NCI-H1048 (cell line): ENCODE data around the gene ITPKC.
"Not testable (repeated sequence)": the region's sequence is repeated elsewhere in the genome, so short reads cannot be mapped to it uniquely, and the experiment has no call there.

Experiments used
- DNase-seq: peaks from one replicate; lab custom pipeline; 2025; lab: John Stamatoyannopoulos, UW

ITPKC gene

DNA sequence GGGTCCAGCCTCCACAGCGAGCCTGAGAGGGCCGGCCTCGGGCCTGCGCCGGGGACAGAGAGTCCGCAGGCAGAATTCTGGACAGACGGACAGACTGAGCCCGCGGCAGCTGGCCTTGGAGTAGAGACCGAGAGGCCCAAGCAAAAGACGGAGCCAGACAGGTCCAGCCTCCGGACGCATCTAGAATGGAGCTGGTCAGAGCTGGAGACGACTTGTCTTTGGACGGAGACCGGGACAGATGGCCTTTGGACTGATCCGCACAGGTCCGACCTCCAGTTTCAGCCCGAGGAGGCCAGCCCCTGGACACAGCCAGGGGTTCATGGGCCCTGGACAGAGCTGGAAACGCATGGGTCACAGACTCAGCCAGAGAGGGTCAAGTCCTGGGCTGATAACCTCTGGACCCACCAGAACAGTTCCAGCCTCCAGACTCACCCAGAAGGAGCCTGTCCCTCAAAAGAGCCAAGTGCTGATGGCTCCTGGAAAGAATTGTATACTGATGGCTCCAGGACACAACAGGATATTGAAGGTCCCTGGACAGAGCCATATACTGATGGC is 490 bp downstream of the ITPKC start:
- DNase-seq, result no peak

DNA sequence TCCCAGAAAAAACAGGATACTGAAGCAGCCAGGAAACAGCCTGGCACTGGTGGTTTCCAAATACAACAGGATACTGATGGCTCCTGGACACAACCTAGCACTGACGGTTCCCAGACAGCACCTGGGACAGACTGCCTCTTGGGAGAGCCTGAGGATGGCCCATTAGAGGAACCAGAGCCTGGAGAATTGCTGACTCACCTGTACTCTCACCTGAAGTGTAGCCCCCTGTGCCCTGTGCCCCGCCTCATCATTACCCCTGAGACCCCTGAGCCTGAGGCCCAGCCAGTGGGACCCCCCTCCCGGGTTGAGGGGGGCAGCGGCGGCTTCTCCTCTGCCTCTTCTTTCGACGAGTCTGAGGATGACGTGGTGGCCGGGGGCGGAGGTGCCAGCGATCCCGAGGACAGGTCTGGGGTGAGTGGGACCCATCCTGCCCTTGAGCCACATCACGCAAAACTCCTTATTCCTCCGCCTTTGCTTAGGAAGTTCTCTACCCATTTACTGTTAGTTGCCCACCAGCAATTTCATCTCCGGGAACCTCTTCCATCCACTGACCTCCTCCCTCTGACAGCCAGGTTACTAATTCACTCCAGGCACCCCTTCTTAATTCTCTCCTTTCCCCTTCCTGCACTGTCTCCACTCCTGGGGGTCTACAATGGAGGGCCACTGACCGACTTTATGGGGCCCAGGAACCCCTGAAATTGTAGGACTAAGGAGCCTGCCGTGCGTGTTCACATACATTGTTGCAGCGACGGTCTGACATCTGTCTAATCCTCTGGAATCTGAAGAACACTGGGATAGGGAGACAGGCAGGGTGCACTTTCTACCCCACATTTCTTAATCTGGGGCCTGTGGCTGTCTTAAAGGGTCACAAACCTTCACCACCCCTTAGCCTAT is 1.2 kb downstream of the ITPKC start:
- DNase-seq, result no peak

DNA sequence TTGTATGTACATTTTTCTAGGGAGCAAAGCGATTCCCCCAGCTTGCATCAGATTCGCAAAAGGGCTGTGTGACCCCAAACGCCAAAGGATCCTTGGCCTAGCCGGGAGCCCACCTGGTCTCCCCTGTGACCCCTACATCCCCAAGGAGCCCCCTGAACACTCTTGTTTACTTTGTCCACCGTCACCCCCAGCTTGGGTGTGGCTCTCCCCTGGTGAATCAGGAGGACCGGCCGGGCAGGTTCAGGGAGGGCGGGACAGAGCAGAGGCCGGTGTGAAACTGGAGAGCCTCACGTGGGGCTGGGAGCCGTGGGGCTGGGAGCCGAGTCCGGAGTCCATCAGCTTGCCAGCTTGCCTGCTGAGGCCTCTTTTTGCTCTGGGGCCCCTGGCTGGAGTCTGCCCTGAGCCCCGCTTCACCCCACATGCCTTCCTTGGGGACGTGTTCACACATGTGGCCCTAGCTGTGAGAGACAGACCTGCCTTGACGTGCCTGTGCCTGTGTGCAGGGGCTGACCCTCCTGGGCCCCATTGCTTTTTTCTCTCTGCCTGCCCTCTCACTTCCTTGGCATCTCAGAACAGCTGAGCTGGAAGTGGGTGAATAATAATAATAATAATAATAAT is 2.0 kb downstream of the ITPKC start:
- DNase-seq, result no peak

DNA sequence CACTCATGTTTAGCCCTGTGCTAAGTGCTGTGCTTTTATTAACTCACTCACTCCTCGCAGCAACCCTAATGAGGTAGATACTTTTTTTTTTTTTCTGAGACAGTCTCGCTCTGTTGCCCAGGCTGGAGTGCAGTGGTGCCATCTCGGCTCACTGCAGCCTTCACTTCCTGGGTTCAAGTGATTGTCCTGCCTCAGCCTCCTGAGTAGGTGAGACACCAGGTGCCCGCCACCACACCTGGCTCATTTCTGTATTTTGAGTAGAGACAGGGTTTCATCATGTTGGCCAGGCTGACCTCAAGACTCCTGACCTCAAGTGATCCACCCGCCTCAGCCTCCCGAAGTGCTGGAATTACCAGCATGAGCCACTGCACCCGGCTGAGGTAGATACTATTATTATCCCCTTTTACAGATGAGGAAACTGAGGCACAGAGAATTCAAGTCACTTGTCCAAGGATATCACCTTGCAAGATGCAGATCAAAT is 2.5 kb downstream of the ITPKC start:
- DNase-seq, result no peak

DNA sequence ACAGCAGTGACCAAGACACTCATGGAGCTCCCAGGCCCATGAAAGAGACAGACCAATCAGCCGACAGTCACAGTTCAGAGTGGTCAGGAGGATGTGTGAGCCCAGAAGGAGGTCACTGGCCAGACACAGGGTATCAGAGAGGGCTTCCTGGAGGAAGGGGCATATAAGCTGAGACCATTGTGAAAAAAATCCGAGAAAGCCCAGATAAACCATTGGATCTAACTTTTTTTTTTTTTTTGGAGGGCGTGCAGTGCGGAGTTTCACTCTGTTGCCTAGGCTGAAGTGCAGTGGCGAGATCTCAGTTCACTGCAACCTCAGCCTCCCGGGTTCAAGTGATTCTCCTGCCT is 4.2 kb downstream of the ITPKC start:
- no peak for DNase-seq

DNA sequence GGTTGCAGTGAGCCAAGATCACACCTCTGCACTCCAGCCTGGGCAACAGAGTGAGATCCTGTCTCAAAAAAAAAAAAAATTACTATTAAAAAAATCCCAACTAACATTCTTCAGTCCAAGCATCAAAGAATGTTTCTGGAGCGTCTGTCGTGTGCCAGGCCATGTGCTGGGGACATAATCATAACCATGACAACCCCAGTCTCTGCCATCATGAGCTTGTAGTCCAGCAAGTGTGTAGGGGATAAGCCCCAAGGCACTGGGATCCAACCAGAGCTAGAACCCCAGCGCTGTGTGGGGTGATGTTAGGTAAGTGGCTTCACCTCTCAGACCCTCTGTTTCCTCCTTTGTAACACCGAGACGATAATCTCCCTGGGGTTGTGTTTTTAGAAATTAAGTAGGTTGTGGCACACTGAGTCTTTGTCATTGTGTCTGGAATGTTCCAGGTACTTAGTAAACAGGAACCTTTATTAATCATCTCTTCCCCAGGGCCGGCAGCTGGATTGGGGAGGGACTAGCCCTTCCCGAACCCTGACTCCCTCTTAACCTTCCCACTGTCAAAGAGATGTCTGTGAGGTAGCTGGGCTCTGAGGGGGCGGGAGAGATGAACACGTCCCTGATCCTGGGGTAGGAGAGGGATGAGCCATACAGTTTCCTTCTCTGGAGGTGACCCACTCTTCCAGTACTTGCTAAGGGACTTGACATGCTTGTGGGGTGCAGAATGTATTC is 5.2 kb downstream of the ITPKC start:
- DNase-seq, result no peak

DNA sequence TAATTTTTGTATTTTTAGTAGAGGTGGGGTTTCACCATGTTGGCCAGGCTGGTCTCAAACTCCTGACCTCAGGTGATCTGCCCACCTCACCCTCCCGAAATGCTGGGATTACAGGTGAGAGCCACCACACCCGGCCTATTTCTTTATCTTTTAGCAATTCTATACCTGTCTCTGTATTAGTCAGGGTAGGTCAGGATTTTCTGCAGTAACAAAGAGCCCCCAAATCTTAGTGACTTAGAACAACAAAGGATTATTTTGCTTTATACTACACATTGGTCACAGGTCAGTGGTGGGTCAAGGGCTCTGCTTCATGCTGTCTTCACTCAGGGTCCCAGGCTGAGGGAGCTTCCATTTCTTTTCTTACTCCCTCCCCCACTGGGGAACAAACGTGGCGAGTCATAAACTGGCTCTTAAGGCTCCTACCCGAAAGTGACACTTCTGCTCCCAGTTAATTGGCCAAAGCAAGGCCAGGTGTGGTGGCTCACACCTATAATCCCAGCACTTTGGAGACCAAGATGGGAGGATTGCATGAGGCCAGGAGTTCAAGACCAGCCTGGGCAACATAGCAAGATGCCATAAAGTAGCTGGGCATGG is 6.8 kb downstream of the ITPKC start:
- no peak for DNase-seq

DNA sequence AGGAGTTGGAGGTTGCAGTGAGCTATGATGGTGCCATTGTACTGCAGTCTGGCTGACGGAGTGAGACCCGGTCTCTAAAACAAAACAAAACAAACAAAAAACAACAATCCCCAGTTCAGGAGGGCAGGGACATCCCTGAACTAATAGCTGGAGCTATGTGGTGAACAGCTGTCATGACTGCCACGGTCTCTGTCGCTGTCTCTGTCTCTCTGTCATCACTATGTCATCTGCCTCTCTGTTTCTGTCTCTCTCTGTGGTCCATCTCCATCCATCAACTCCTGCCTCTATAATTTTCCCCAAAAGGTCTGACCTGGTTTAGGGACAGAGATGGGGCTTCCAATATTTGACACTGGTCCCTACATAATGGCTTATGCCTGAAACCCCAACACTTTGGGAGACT is 7.4 kb downstream of the ITPKC start:
- DNase-seq, result no peak

DNA sequence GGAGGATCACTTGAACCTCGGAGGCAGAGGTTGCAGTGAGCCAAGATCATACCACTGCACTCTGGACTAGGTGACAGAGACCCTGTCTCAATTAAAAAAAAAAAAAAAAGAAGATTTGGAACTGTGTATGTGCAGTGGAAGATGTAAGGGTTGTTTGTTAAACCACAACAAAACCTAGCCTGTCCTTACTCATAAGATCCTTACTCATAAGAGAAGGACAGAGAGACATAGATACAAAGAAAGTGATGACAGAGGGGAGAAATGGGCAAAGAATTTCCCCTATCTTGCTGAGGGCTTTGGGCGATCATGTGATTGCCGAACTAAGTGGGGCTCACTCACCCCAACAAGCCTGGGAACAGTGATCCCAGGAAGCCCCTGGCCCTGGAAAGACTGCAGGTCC is 7.9 kb downstream of the ITPKC start:
- no peak for DNase-seq

DNA sequence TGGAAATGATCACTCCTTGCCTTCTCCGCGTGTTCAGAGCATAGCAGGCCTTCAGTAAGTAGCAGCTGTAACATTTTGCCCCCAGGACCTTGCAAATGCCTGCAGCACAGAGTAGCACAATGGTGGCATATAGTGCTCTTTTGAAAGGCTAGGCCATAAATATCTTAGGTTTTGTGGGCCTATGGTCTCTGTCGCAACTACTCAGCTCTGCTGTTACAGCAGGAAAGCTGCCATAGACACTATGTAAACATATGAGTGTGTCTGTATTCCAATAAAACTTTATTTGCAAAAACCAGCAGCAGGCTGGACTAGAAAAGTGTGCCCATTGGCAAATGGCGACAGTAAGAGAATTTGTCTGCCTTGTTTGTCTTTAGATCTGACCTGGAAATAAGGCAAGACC is 9.4 kb downstream of the ITPKC start:
- DNase-seq, result no peak

DNA sequence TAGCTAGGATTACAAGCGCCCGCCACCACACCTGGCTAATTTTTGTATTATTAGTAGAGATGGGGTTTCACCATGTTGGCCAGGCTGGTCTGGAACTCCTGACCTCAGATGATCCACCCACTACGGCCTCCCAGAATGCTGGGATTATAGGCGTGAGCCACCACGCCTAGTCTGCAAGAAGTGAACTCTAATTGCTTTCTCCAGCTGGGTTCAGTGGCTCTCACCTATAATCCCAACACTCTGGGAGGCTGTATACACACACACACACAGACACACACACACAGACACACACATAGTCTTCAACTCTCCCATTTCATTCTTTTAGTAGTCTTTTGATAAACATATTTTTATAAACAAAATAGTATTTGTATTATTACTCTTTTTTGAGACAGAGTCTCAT is 13.2 kb downstream of the ITPKC start:
- DNase-seq, result not testable (repeated sequence)

DNA sequence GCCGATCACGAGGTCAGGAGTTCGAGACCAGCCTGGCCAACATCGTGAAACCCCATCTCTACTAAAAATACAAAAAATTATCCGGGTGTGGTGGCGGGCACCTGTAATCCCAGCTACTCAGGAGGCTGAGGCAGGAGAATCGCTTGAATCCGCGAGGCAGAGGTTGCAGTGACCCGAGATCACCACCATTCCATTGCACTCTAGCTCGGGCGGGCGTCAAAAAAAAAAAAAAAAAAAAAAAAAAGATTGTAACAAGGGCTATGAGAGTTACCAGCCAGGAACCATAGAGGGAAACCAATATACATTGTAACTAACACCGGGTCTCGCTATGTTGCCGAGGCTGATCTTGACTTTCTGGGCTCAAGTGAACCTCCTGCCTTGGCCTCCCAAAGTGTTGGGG is 15.4 kb downstream of the ITPKC start:
- DNase-seq, result not testable (repeated sequence)

DNA sequence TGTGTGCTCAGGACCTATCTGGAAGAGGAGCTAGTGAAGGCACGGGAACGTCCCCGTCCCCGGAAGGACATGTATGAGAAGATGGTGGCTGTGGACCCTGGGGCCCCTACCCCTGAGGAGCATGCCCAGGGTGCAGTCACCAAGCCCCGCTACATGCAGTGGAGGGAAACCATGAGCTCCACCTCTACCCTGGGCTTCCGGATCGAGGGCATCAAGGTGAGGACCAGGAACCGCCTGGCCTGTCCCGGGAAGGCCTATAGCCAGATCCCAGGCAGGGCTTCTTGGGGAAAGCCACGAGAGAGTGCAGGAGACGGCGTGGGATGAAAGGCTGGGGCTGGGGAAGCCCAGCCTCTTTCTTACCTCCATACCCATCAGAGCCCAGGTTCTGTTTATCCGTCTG is 16.2 kb downstream of the ITPKC start:
- DNase-seq, result no peak

DNA sequence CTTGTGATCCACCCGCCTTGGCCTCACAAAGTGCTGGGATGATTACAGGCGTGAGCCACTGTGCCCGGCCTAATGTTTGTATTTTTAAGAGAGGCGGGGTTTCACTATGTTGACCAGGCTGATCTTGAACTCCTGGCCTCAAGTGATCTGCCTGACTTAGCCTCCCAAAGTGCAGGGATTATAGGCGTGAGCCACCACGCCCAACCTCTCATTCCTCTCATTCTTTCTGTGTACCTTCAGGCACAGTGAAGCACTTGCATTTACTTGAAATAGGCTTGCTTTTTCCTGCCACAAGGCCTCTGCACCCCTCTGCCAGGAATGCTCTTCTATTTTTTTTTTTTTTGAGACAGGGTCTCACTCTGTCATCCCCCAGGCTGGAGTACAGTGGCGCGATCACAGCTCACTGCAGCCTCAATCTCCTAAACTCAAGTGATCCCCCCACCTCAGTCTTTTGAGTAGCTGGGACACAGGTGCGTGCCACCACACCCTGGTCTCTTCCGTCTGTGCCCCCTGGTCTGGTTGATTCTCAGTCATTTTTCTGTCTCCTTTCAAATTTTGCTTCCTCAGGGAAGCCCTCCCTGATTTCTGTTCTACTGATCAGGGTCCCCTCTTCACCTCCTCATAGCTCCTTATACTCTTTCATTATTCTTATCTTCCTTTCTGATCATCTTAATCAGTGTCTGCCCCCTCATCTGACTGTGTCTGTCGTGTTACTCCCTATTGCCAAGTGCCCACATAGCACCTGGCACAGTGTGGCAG is 18.3 kb downstream of the ITPKC start:
- no peak for DNase-seq

DNA sequence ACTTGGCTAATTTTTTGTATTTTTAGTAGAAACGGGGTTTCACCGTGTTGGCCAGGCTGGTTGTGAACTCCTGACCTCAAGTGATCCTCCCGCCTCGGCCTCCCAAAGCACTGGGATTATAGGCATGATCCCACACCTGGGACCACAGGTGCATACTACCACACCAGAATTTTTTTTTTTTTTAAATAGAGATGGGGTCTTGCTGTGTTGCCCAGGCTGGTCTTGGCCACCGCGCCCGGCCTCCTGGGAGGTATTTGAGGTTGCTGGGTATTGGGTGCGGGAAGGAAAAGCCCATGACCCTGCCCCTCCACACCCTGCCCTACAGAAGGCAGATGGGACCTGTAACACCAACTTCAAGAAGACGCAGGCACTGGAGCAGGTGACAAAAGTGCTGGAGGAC is 19.7 kb downstream of the ITPKC start:
- no peak for DNase-seq

DNA sequence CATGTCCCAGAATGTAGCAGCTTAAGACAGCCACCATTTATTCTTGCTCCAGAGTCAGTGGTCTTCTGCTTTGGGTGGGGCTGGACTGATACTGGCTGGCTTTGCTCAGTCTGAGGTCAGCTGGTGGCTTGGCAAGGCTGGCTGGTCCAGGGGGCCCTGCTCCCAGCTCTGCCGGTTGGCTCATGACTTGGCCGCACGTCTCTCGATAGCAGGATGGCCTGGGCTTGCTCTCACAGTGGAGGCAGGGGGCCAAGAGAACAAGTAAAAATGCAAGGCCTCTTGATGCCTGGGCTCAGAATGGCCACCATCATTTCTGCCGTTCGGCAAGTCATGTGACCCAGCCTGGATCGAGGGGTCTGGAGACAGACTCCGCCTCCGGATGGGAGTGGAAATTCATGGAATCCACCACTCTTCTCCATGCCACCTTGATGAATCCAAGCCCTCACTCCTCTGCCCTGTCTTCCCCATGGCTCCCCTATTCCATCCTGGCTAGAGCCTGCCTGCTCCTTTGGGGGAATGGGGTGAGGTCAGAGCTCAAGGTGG is 20.3 kb downstream of the ITPKC start:
- DNase-seq, result no peak

DNA sequence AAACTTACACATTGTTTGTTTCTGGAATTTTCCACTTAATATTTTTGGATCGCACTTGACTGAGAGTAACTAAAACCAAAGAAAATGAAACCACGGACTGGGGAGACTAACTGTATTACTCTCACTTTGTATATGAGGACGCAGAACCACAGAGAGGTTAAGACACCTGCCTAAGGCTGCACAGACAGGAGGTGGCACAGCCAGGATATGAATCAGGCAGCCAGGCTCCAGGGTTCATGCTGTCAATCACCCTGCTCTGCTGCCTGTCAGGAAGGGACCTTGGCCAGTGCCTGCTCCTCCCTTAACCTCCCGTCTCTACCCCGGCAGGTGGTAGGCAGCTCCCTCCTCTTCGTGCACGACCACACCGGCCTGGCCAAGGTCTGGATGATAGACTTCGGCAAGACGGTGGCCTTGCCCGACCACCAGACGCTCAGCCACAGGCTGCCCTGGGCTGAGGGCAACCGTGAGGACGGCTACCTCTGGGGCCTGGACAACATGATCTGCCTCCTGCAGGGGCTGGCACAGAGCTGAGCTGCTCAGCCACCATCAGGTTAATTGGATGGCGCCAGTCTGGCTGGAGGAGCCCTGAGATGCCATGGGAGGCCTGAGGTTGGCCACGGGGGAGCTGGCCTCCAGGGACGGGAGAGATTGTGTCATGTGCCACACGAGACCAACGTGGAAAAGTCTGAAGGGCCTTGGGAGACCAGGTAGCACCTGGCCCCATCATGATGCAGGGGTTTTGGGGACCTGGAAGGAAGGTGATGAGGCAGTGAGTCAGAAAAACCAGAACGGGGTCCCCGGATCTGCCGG is 22.3 kb downstream of the ITPKC start:
- DNase-seq, result no peak

DNA sequence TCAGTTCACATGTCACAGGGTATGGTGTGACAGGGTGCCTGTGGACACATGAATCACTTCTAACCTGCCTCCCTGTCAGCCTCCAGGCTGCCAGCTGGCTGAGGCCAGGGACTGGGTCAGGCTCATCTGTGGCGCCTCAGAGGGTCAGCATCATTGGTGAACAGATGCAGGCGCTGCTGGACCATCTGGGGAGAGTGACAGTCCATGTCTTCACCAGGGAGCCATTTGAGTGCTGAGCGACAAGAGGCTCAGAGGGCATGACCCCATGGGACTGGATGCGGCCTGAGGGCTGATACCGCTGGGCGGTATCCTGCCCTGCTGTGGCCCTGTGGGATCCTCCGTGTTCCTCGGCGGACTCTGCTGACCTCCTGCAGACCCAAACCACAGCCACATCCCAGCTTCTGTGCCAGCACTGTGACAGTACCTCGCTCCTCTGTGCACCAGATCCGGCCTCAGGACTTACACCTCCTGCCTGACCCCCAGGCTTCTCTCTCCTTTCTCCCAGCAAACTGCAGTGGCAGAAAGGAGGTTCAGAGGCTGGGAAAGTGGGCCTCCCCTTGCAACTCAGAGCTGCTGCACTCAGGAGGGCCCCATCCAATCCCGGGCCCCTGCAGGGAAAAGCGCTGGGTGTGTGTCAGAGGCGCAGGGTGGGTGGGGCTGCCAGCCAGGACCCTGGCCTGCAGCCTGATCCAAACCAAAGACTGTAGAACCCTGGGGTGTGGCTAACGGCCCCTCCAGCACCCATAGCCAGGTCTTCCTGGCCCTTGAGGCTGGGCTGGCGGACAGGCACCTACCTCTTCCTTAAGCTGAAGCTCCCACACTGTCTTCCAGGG is 23.2 kb downstream of the ITPKC start:
- no peak for DNase-seq

DNA sequence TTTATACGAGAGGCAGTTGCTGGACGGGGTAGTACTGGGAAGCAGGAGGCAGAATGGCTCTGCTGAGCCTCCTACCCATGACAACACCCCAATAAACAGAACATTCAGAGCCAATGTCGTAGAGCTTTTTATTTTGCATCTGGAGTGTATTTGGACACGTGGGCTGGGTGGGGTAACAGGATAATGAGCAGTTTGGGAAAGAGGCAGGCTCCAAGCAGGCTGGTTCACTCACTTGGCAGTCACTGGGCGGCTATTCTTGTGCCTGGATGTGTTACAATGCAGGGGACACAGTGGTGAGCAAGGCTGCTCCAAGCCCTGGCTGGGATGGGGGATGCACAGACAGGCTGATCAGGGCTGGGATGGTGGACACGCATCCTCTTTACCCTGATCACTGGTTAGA is 23.8 kb downstream of the ITPKC start:
- no peak for DNase-seq
